Peyer's patch (tissue), 4 donors: ENCODE results near the gene RPS17.

Experiments used
- CTCF ChIP-seq, 6 experiments: fragments of 450-650 bp in 4 of 6; fragments of 200-600 bp in 2 of 6; sonication (generic) in 1 of 6; IDR thresholded peaks; one replicate each; pipeline ENCODE4 v1.5.1; 2017 to 2019; ENCODE audit warnings: antibody characterized with exemption in 6 of 6, mild to moderate bottlenecking in 3 of 6, moderate library complexity in 1 of 6
- POLR2A ChIP-seq, 2 donors: fragments of 450-650 bp; IDR thresholded peaks; one replicate each; pipeline ENCODE4 v1.5.1; 2017; ENCODE audit warnings: antibody characterized with exemption in 2 of 2, mild to moderate bottlenecking in 2 of 2, moderate library complexity in 2 of 2

GRCh38 chr15:82531496-82532382 is 8.5 kb downstream of the RPS17 start:
- TF ChIP-seq CTCF (IDR thresholded peaks at IDR 0.05) (no peak), POLR2A (IDR thresholded peaks at IDR 0.05) (no peak)
